Measurements from ENCODE around the gene CCDC178. TPM values are rescaled to one million over a fixed set of nuclear protein-coding genes. Genes with fewer than 3 reads are reported as not detected.

Gene CCDC178
- total RNA-seq, 1 experiment from 2014 or later: not detected

DNA sequence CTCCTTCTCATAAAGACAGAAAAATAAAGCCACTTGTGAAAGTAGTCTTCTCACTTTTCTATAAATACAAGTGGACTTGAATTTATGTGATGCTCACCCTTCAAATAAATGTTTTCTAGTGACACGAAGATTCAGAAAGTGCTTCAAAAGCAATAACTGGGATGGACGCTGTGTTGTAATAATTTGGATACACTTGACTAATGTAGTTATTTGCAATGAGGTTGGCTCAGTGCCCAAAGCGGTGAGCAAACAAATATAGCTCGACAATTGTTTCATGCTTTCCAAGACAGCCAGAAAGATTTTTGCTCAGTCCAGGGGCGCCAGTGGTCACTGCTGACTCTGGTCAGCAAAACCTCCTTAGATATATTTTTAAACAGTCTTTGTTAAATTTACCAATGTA, 389.1 kb downstream of the CCDC178 start:
- H3K9me2 ChIP-seq (ENCODE audit: insufficient read depth): no peaks in the 10 kb centered on the region
- RAD21 ChIA-PET (ENCODE audit: low non-redundant PET in 1 of 2, low total read pairs in 2 of 2, uncharacterized antibody in 2 of 2, unreplicated experiment in 2 of 2): no interaction called here
- intact Hi-C loops (cut with micrococcal nuclease): no loop called here
- no peaks in the 10 kb centered on the region for H3K27me3 ChIP-seq (ENCODE audit: insufficient read depth, low read length)
- H3K79me2 ChIP-seq (ENCODE audit: insufficient read depth, low read length): no peaks in the 10 kb centered on the region
- H3K9ac ChIP-seq (ENCODE audit: low read length): no peak overlapping the region
- CTCF ChIA-PET: no interaction called here
- H3K36me3 ChIP-seq (ENCODE audit: control insufficient read depth in 1 of 2, insufficient read depth in 2 of 2, low read length in 2 of 2): no peaks in the 10 kb centered on the region
- BruUV-seq (replicated peaks): no TSS peak
- TF ChIP-seq EZH2 (IDR thresholded peaks at IDR 0.05): no peak
- TF ChIP-seq ATF3 (IDR thresholded peaks at IDR 0.05): no peak
- TF ChIP-seq, protein P1, sequence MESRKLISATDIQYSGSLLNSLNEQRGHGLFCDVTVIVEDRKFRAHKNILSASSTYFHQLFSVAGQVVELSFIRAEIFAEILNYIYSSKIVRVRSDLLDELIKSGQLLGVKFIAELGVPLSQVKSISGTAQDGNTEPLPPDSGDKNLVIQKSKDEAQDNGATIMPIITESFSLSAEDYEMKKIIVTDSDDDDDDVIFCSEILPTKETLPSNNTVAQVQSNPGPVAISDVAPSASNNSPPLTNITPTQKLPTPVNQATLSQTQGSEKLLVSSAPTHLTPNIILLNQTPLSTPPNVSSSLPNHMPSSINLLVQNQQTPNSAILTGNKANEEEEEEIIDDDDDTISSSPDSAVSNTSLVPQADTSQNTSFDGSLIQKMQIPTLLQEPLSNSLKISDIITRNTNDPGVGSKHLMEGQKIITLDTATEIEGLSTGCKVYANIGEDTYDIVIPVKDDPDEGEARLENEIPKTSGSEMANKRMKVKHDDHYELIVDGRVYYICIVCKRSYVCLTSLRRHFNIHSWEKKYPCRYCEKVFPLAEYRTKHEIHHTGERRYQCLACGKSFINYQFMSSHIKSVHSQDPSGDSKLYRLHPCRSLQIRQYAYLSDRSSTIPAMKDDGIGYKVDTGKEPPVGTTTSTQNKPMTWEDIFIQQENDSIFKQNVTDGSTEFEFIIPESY (IDR thresholded peaks at IDR 0.05; ENCODE audit: extremely low read depth, insufficient replicate concordance, low read length): no peak
- no peak for TF ChIP-seq EZH2phosphoT487 (IDR thresholded peaks at IDR 0.05; ENCODE audit: borderline replicate concordance)
- no peak for TF ChIP-seq REST (IDR thresholded peaks at IDR 0.05; ENCODE audit: low read depth)
- TF ChIP-seq EGR1 (IDR thresholded peaks at IDR 0.05; ENCODE audit: low read depth): no peak
- peaks cover 0 to 13% of the 10 kb centered on the region in 2 experiments; a peak in 2 of 4 replicates for H3K9me3 ChIP-seq (ENCODE audit: control insufficient read depth in 1 of 2, insufficient read depth in 1 of 2, low read depth in 1 of 2, low read length in 2 of 2)
- H3K27ac ChIP-seq (ENCODE audit: low read depth, low read length): no peak overlapping the region
- no peak overlapping the region for H2AFZ ChIP-seq (ENCODE audit: low read depth, low read length, poor library complexity, severe bottlenecking)
- H4K20me1 ChIP-seq (ENCODE audit: insufficient read depth): no peaks in the 10 kb centered on the region
- no peak overlapping the region for H3K4me3 ChIP-seq (replicated peaks in 1 of 2; ENCODE audit: low read depth in 1 of 2, low read length in 2 of 2)
- ATAC-seq: no peak
- H3K4me1 ChIP-seq (ENCODE audit: control insufficient read depth in 1 of 2, insufficient read depth in 2 of 2, low read length in 2 of 2): no peaks in the 10 kb centered on the region
- POLR2A ChIA-PET: no interaction called here
- DNase-seq (ENCODE audit: low read depth, low spot score): no peak
- no peak overlapping the region for H3K4me2 ChIP-seq (ENCODE audit: low read length)

All from HCT116 (cell line).